ENCODE data around the gene WDR74.
"Not testable (repeated sequence)": the region's sequence is repeated elsewhere in the genome, so short reads cannot be mapped to it uniquely, and the experiment has no call there.

The WDR74 gene

DNA sequence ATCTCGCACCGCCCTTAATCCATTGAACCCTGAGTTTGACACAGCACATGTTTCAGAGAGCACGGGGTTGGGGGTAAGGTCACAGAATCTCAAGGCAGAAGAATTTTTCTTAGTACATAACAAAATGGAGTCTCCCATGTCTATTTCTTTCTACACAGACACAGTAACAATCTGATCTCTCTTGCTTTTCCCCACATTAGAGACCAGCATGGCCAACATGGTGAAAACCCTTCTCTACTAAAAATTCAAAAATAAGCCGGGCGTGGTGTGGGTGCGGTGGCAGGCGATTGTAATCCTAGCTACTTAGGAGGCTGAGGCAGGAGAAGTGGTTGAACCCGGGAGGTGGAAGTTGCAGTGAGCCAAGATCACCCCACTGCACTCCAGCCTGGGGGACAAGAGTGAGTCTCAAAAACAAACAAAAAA is 19.9 kb upstream of the WDR74 start:
- not testable (repeated sequence) for H3K9ac ChIP-seq (ENCODE audit: low read depth in 1 of 2, low read length in 2 of 2); H3K36me3 ChIP-seq (ENCODE audit: control insufficient read depth in 1 of 2, insufficient read depth in 2 of 2, low read length in 2 of 2); H3K27me3 ChIP-seq (ENCODE audit: control insufficient read depth in 1 of 2, insufficient read depth in 2 of 2, low read length in 2 of 2); H3K27ac ChIP-seq (ENCODE audit: low read depth, low read length); H3K9me3 ChIP-seq (ENCODE audit: control insufficient read depth in 1 of 2, low read length in 2 of 2); H3K4me3 ChIP-seq (ENCODE audit: low read depth in 1 of 2, low read length in 2 of 2)
- H3K4me1 ChIP-seq (ENCODE audit: control insufficient read depth in 1 of 2, insufficient read depth in 2 of 2, low read length in 2 of 2), result peaks cover 12 to 15% of the 10 kb centered on the region in 2 donors

GRCh38 chr11:62858201-62858600 is 18.8 kb upstream of the WDR74 start:
- Histone ChIP-seq H3K27me3 (ENCODE audit: control insufficient read depth in 1 of 2, insufficient read depth in 2 of 2, low read length in 2 of 2) (no peaks in the 10 kb centered on the region), H3K9me3 (ENCODE audit: control insufficient read depth in 1 of 2, low read length in 2 of 2) (no peaks in the 10 kb centered on the region), H3K4me3 (ENCODE audit: low read depth in 1 of 2, low read length in 2 of 2) (no peak overlapping the region), H3K27ac (ENCODE audit: low read depth, low read length) (no peak overlapping the region), H3K9ac (ENCODE audit: low read depth in 1 of 2, low read length in 2 of 2) (no peak overlapping the region), H3K36me3 (ENCODE audit: control insufficient read depth in 1 of 2, insufficient read depth in 2 of 2, low read length in 2 of 2) (peaks cover 12 to 20% of the 10 kb centered on the region in 2 donors), H3K4me1 (ENCODE audit: control insufficient read depth in 1 of 2, insufficient read depth in 2 of 2, low read length in 2 of 2) (peaks cover 23 to 26% of the 10 kb centered on the region in 2 donors)

- Histone ChIP-seq H3K9me3 (ENCODE audit: control insufficient read depth in 1 of 2, low read length in 2 of 2) (no peaks in the 10 kb centered on the region), H3K4me1 (ENCODE audit: control insufficient read depth in 1 of 2, insufficient read depth in 2 of 2, low read length in 2 of 2) (peaks cover 29 to 30% of the 10 kb centered on the region in 2 donors), H3K36me3 (ENCODE audit: control insufficient read depth in 1 of 2, insufficient read depth in 2 of 2, low read length in 2 of 2) (peaks cover 19 to 26% of the 10 kb centered on the region in 2 donors), H3K27me3 (ENCODE audit: control insufficient read depth in 1 of 2, insufficient read depth in 2 of 2, low read length in 2 of 2) (no peaks in the 10 kb centered on the region), H3K9ac (ENCODE audit: low read depth in 1 of 2, low read length in 2 of 2) (no peak overlapping the region), H3K27ac (ENCODE audit: low read depth, low read length) (no peak overlapping the region), H3K4me3 (ENCODE audit: low read depth in 1 of 2, low read length in 2 of 2) (no peak overlapping the region)
These were observed 18.2 kb upstream of the WDR74 start for GRCh38 chr11:62857541-62857982.

DNA sequence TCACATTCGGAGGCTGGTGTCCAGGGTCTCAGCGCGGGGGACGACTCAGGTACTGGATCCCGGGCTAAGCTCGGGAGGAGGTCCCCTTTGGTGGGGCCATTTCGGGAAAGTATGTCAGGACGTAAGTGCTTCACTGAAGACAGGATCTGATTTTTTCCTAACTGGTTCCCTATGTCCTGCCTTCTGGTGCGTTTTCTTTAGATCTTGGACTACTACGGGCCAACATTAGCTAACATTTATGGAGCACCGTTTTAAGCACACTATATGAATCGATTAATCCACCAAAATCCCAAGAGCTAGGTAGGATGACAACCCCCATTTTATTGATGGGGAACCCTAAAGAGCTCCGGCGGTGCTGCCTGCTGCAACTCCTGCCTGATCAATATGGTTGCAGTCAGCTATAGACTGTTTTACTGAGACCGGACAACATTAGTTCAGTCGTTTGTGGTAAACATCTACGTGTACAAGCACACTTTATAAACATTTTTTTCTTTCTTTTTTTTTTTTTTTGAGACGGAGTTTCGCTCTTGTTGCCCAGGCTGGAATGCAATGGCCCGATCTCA is 17.0 kb upstream of the WDR74 start:
- peak overlapping the region; percentile 6 for H3K27ac ChIP-seq (ENCODE audit: low read depth, low read length)
- no peaks in the 10 kb centered on the region for H3K27me3 ChIP-seq (ENCODE audit: control insufficient read depth in 1 of 2, insufficient read depth in 2 of 2, low read length in 2 of 2)
- H3K4me1 ChIP-seq (ENCODE audit: control insufficient read depth in 1 of 2, insufficient read depth in 2 of 2, low read length in 2 of 2), result peaks cover 29 to 31% of the 10 kb centered on the region in 2 donors
- peaks cover 29 to 34% of the 10 kb centered on the region in 2 donors for H3K36me3 ChIP-seq (ENCODE audit: control insufficient read depth in 1 of 2, insufficient read depth in 2 of 2, low read length in 2 of 2)
- H3K9me3 ChIP-seq (ENCODE audit: control insufficient read depth in 1 of 2, low read length in 2 of 2), result no peaks in the 10 kb centered on the region
- peak overlapping the region; percentile 76 to 84 for H3K9ac ChIP-seq (ENCODE audit: low read depth in 1 of 2, low read length in 2 of 2)
- peak overlapping the region; percentile 84 to 95 for H3K4me3 ChIP-seq (ENCODE audit: low read depth in 1 of 2, low read length in 2 of 2)

DNA sequence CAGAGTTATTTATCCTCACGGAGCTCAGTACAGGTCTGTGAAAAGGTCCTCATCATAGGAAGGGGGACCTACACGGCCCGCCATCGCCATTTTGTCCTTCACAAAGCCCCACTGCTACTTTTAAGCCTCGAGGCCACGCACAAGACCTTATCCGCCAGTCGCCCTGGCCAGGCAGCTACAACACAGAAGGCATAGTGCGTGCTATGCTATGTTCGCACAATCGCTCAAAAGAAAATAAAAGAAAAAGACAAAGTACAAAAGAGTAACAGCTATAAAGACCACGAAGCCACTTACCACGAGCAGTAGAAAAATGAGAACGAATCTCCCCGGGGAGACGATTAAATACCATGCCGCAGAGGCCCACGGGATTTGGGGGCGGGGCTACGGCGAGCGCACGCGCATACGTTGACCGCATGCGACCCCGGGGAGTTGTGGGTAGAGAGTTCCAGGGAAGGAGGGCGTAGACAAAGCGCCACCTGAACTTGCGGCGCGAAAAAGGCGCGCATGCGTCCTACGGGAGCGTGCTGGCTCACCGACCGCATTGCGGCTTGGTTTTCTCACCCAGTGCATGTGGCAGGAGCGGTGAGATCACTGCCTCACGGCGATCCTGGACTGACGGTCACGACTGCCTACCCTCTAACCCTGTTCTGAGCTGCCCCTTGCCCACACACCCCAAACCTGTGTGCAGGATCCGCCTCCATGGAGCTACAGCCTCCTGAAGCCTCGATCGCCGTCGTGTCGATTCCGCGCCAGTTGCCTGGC is 16.4 kb upstream of the WDR74 start:
- no peaks in the 10 kb centered on the region for H3K27me3 ChIP-seq (ENCODE audit: control insufficient read depth in 1 of 2, insufficient read depth in 2 of 2, low read length in 2 of 2)
- no peaks in the 10 kb centered on the region for H3K9me3 ChIP-seq (ENCODE audit: control insufficient read depth in 1 of 2, low read length in 2 of 2)
- peaks cover 29 to 34% of the 10 kb centered on the region in 2 donors for H3K36me3 ChIP-seq (ENCODE audit: control insufficient read depth in 1 of 2, insufficient read depth in 2 of 2, low read length in 2 of 2)
- peaks cover 29 to 31% of the 10 kb centered on the region in 2 donors for H3K4me1 ChIP-seq (ENCODE audit: control insufficient read depth in 1 of 2, insufficient read depth in 2 of 2, low read length in 2 of 2)
- peak overlapping the region; percentile 6 for H3K27ac ChIP-seq (ENCODE audit: low read depth, low read length)
- peak overlapping the region; percentile 80 to 84 for H3K9ac ChIP-seq (ENCODE audit: low read depth in 1 of 2, low read length in 2 of 2)
- H3K4me3 ChIP-seq (ENCODE audit: low read depth in 1 of 2, low read length in 2 of 2), result peak overlapping the region; percentile 84 to 95

- Histone ChIP-seq H3K36me3 (ENCODE audit: control insufficient read depth in 1 of 2, insufficient read depth in 2 of 2, low read length in 2 of 2) (peaks cover 29 to 34% of the 10 kb centered on the region in 2 donors), H3K27me3 (ENCODE audit: control insufficient read depth in 1 of 2, insufficient read depth in 2 of 2, low read length in 2 of 2) (no peaks in the 10 kb centered on the region), H3K9me3 (ENCODE audit: control insufficient read depth in 1 of 2, low read length in 2 of 2) (no peaks in the 10 kb centered on the region), H3K27ac (ENCODE audit: low read depth, low read length) (no peak overlapping the region), H3K9ac (ENCODE audit: low read depth in 1 of 2, low read length in 2 of 2) (peak overlapping the region; percentile 80 to 84), H3K4me1 (ENCODE audit: control insufficient read depth in 1 of 2, insufficient read depth in 2 of 2, low read length in 2 of 2) (peaks cover 29 to 31% of the 10 kb centered on the region in 2 donors), H3K4me3 (ENCODE audit: low read depth in 1 of 2, low read length in 2 of 2) (peak overlapping the region; percentile 84 to 95)
These were observed 15.6 kb upstream of the WDR74 start for GRCh38 chr11:62854825-62855570.

GRCh38 chr11:62854013-62854824 is 14.8 kb upstream of the WDR74 start:
- H3K4me1 ChIP-seq (ENCODE audit: control insufficient read depth in 1 of 2, insufficient read depth in 2 of 2, low read length in 2 of 2), result peaks cover 29 to 31% of the 10 kb centered on the region in 2 donors

GRCh38 chr11:62853279-62853965 is 14.0 kb upstream of the WDR74 start:
- no peaks in the 10 kb centered on the region for H3K27me3 ChIP-seq (ENCODE audit: control insufficient read depth in 1 of 2, insufficient read depth in 2 of 2, low read length in 2 of 2)
- H3K27ac ChIP-seq (ENCODE audit: low read depth, low read length), result no peak overlapping the region
- peaks cover 29 to 34% of the 10 kb centered on the region in 2 donors for H3K36me3 ChIP-seq (ENCODE audit: control insufficient read depth in 1 of 2, insufficient read depth in 2 of 2, low read length in 2 of 2)
- no peaks in the 10 kb centered on the region for H3K9me3 ChIP-seq (ENCODE audit: control insufficient read depth in 1 of 2, low read length in 2 of 2)
- H3K4me1 ChIP-seq (ENCODE audit: control insufficient read depth in 1 of 2, insufficient read depth in 2 of 2, low read length in 2 of 2), result peaks cover 29 to 31% of the 10 kb centered on the region in 2 donors
- H3K4me3 ChIP-seq (ENCODE audit: low read depth in 1 of 2, low read length in 2 of 2), result peak overlapping the region; percentile 84 to 95
- peak overlapping the region; percentile 48 to 80 for H3K9ac ChIP-seq (ENCODE audit: low read depth in 1 of 2, low read length in 2 of 2)

More at GRCh38 chr11:62854013-62854824, 14.8 kb upstream of the WDR74 start:
- H3K27me3 ChIP-seq (ENCODE audit: control insufficient read depth in 1 of 2, insufficient read depth in 2 of 2, low read length in 2 of 2), result no peaks in the 10 kb centered on the region
- H3K36me3 ChIP-seq (ENCODE audit: control insufficient read depth in 1 of 2, insufficient read depth in 2 of 2, low read length in 2 of 2), result peaks cover 29 to 34% of the 10 kb centered on the region in 2 donors
- peak overlapping the region; percentile 84 to 95 for H3K4me3 ChIP-seq (ENCODE audit: low read depth in 1 of 2, low read length in 2 of 2)
- no peak overlapping the region for H3K27ac ChIP-seq (ENCODE audit: low read depth, low read length)
- H3K9me3 ChIP-seq (ENCODE audit: control insufficient read depth in 1 of 2, low read length in 2 of 2), result no peaks in the 10 kb centered on the region
- H3K9ac ChIP-seq (ENCODE audit: low read depth in 1 of 2, low read length in 2 of 2), result peak overlapping the region; percentile 80 to 84

GRCh38 chr11:62852523-62853188 is 13.3 kb upstream of the WDR74 start:
- Histone ChIP-seq H3K4me3 (ENCODE audit: low read depth in 1 of 2, low read length in 2 of 2) (no peak overlapping the region), H3K27ac (ENCODE audit: low read depth, low read length) (no peak overlapping the region), H3K9ac (ENCODE audit: low read depth in 1 of 2, low read length in 2 of 2) (peak overlapping the region in 1 of 2 donors; percentile 80), H3K36me3 (ENCODE audit: control insufficient read depth in 1 of 2, insufficient read depth in 2 of 2, low read length in 2 of 2) (peaks cover 29 to 34% of the 10 kb centered on the region in 2 donors), H3K9me3 (ENCODE audit: control insufficient read depth in 1 of 2, low read length in 2 of 2) (no peaks in the 10 kb centered on the region), H3K27me3 (ENCODE audit: control insufficient read depth in 1 of 2, insufficient read depth in 2 of 2, low read length in 2 of 2) (no peaks in the 10 kb centered on the region), H3K4me1 (ENCODE audit: control insufficient read depth in 1 of 2, insufficient read depth in 2 of 2, low read length in 2 of 2) (peaks cover 29 to 31% of the 10 kb centered on the region in 2 donors)

Measured in duodenal mucosa (tissue), 2 donors.